AG20443 (cell line): ENCODE results near the gene KCNH5.

Experiments
- DNase-seq: peaks from one replicate; pipeline ENCODE4 v3.0.0; 2012; ENCODE audit warnings: low spot score, mixed read lengths

Gene KCNH5

DNA sequence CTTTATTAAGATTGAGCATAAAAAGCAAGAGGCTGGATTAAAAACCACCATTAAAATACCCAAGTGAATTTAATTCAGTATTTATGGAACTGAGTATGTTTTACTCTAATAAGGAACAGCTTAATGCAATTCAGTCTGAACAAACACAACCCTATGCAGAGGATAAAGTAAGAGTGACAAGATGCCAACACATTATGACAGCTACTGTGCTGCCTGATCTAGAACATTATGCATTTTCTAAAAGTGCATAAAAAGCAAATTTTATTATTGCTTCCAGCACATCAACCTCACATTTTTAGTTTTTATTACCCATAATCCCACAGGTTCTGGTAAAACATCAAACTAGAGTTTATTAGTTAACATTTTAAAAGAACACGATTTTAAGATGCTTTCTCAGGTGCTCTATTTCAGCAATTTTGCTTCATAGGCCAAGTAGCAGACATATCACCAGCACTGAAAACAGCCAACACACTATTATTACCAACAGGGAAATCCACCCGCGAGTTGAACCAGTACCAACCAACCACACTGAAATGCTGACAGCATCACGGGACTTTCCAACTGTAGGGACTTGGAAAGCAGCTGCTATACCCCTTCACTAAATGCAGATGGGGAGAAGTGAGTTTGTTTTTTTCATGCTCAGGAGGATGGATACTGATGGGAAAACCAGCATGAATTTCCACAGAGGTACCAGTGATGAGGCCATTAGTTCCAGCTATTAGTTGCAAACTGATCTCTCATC is 372.1 kb downstream of the KCNH5 start:
- no peak for DNase-seq

- DNase-seq = no peak
Observed at GRCh38 chr14:62670526-62670925, 374.7 kb downstream of the KCNH5 start.

DNA sequence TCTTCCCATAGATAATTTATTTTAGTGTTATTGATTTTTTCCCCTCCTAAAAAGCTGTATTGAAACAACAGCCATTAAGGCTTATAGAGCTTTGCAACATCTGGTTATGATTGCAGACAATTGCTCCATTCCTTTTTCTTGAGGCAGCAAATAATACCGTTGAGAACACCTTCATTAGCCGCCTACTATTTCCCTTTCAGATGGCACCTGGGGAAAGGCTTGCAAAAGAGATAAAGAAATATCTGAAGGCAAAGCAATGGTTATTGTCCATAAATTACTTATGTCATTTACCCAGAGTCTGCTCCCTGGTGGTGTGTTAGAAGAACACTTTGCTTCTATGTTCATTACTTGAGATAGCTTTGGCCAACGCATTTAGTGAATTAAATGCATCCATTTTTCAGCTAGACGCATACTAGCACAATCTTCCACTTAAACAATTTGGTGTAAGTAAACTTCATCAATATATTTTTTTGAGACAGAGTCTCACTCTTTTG is 377.8 kb downstream of the KCNH5 start:
- no peak for DNase-seq

- DNase-seq = no peak
Observed at GRCh38 chr14:62665286-62665685, 380.0 kb downstream of the KCNH5 start.

DNA sequence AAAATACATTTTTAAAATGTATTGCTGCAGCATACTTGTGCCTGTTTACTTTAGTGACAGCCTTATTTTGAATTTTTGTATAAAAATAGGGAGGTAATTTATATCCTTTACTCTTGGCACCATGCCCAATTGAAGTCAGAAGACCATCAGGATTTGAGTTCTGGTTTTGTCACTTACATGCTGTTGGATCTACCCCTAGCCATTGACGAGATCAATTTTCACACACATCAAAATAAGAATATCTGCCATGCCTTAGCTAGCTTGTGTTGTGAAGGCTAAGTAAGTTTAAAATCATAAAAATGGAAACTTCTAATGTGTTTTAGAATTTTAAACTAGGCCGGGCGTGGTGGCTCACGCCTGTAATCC is 381.8 kb downstream of the KCNH5 start:
- DNase-seq = no peak

GRCh38 chr14:62662811-62663455 is 382.3 kb downstream of the KCNH5 start:
- DNase-seq = no peak

- no peak for DNase-seq
Observed at GRCh38 chr14:62661818-62662217, 383.4 kb downstream of the KCNH5 start.

GRCh38 chr14:62658631-62659030 is 386.6 kb downstream of the KCNH5 start:
- DNase-seq = no peak

DNA sequence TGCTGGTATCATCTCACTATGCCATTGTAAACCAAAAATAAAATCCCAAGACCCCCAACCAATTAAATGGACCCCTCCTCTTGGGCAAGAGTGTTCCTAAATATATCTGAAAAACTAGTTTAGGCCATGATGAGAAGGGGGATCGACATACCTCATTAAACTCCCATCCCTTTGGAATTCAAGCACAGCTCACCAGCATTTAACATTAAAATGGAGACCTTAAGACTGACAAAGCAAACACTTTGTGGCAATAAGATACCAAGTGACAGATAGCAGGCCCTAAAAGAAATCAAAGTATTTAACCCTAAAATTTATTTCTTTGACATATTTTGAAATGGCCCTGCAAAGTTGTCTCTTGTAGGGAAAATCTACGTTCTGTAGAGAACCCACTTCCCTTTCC is 387.9 kb downstream of the KCNH5 start:
- no peak for DNase-seq

GRCh38 chr14:62655166-62655565 is 390.1 kb downstream of the KCNH5 start:
- no peak for DNase-seq

DNA sequence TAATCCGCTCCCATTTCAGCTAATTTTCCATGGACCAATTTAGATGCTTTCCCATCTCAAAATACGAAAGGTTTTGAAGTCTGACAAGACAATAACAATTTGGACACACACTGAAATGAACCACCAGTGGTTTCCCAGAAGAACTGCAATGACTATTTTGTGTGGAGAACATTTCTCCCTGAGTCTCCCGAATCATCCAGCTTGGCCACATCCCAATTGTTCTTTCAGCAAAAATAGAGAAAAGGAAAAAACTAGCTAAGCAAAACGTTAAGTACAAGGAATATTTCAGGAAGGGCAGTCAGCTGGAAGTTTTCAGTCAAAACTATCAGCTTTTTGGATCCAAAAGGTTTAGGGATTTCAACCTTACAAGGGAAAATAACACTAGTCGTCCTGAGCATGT is 390.6 kb downstream of the KCNH5 start:
- DNase-seq = no peak
